GM12878 (cell line): ENCODE data around the gene PPP2R5C. TPM values are rescaled to one million over a fixed set of nuclear protein-coding genes. Genes with fewer than 3 reads are reported as not detected.

Experiments
- ATAC-seq: fragments of 200-7000 bp; cut with Tn5 transposase; 3 replicates; pipeline ENCODE4 v1.9.1; 2020; ENCODE audit warnings: mild to moderate bottlenecking, moderate library complexity
- BruUV-seq: library from RNA; stranded (reverse); fragments of 400-500 nt; replicated peaks from 2 replicates; lab custom pipeline; 2021; lab: Mats Ljungman, UMichigan
- CTCF ChIA-PET: fragments of 300-600 bp; sonication (Branson Sonifier 250); formaldehyde crosslinking; extraction: SDS; loops from one replicate; lab custom pipeline; 2021; ENCODE audit warnings: inconsistent platforms; lab: Yijun Ruan, JAX
- POLR2A ChIA-PET: fragments of 350-600 bp; formaldehyde crosslinking; extraction: SDS; loops from one replicate; lab custom pipeline; 2021; ENCODE audit warnings: inconsistent platforms; lab: Charles Lee
- RAD21 ChIA-PET: fragments of 300-600 bp; sonication (Branson Sonifier 250); formaldehyde crosslinking; loops from one replicate; lab custom pipeline; 2023; ENCODE audit warnings: antibody characterized with exemption; ENCODE audit not compliant: unreplicated experiment; lab: Charles Lee
- SMC1A ChIA-PET: fragments of 300-600 bp; sonication (Branson Sonifier 250); formaldehyde crosslinking; loops from one replicate; lab custom pipeline; 2023; ENCODE audit not compliant: unreplicated experiment, uncharacterized antibody; lab: Charles Lee
- DNase-seq: peaks from one replicate; pipeline ENCODE4 v3.0.0-alpha.2; 2011; ENCODE audit warnings: low read depth, low spot score
- FAIRE-seq: peaks from 3 replicates; lab custom pipeline; 2011; peaks lifted over from hg19 to GRCh38; lab: Jason Lieb, UNC
- H2AFZ ChIP-seq: 2 replicates; pipeline ENCODE4 v1.6.0; 2011; ENCODE audit warnings: low read depth, low read length, control low read depth; ENCODE audit not compliant: control insufficient read depth
- H3K27ac ChIP-seq: 2 replicates; pipeline ENCODE4 v1.5.1; 2011; ENCODE audit warnings: control low read depth; ENCODE audit not compliant: control insufficient read depth, insufficient read depth
- H3K27me3 ChIP-seq, 2 experiments: replicated peaks in 1 of 2; 2 replicates each; pipeline versions ENCODE4 v1.6.0 to v1.6.1; 2011; ENCODE audit warnings: low read length in 1 of 2; ENCODE audit not compliant: control insufficient read depth in 2 of 2, insufficient read depth in 2 of 2
- H3K36me3 ChIP-seq, 2 experiments: 2 replicates each; pipeline ENCODE4 v1.5.1; 2011; ENCODE audit warnings: low read length in 1 of 2; ENCODE audit not compliant: control insufficient read depth in 2 of 2, insufficient read depth in 2 of 2
- H3K4me1 ChIP-seq: 2 replicates; pipeline ENCODE4 v1.6.1; 2011; ENCODE audit warnings: mild to moderate bottlenecking, low read length, moderate library complexity, mixed read lengths; ENCODE audit not compliant: control insufficient read depth, insufficient read depth
- H3K4me2 ChIP-seq: 2 replicates; pipeline ENCODE4 v1.6.0; 2011; ENCODE audit warnings: control low read depth; ENCODE audit not compliant: control insufficient read depth, insufficient read depth
- H3K4me3 ChIP-seq: fragments of 200-600 bp; sonication (generic); 2 replicates; pipeline ENCODE4 v1.5.1; 2016
- H3K79me2 ChIP-seq: 2 replicates; pipeline ENCODE4 v1.6.0; 2011; ENCODE audit warnings: low read length; ENCODE audit not compliant: control insufficient read depth, insufficient read depth
- H3K9ac ChIP-seq: 2 replicates; pipeline ENCODE4 v1.8.0; 2011; ENCODE audit warnings: low read length, control low read depth, mixed read lengths; ENCODE audit not compliant: control insufficient read depth, insufficient read depth
- H3K9me3 ChIP-seq: replicated peaks from 3 replicates; pipeline ENCODE4 v1.5.1; 2011; ENCODE audit warnings: mild to moderate bottlenecking, low read length; ENCODE audit not compliant: control insufficient read depth, insufficient read depth
- H4K20me1 ChIP-seq: 2 replicates; pipeline ENCODE4 v1.6.0; 2011; ENCODE audit not compliant: control insufficient read depth, insufficient read depth
- ASH2L ChIP-seq: fragments of 300-600, 200-600 bp; sonication (generic); IDR thresholded peaks from 2 replicates; pipeline ENCODE4 v1.6.1; 2017; ENCODE audit warnings: low read depth, mild to moderate bottlenecking, borderline replicate concordance
- BCL11A ChIP-seq: IDR thresholded peaks from 2 replicates; pipeline ENCODE4 v1.6.1; 2011; ENCODE audit warnings: low read depth, low read length
- BHLHE40 ChIP-seq, 2 experiments: fragments of 450-650 bp in 1 of 2; IDR thresholded peaks; 2 replicates each; pipeline ENCODE4 v1.6.1; 2011 to 2017; ENCODE audit warnings: low read depth in 2 of 2, borderline replicate concordance in 1 of 2, improper control_type of control experiment in 1 of 2, low read length in 1 of 2, mild to moderate bottlenecking in 1 of 2
- CBX3 ChIP-seq: fragments of 200-600 bp; sonication (generic); IDR thresholded peaks from 2 replicates; pipeline ENCODE4 v1.6.1; 2016; ENCODE audit warnings: low read depth, borderline replicate concordance
- CEBPB ChIP-seq, 2 experiments: fragments of 150-350 bp in 1 of 2; IDR thresholded peaks; 2 replicates each; pipeline ENCODE4 v1.6.1; 2012 to 2014; ENCODE audit warnings: low read depth in 2 of 2, low read length in 2 of 2, borderline replicate concordance in 1 of 2, inconsistent platforms in 1 of 2
- DPF2 ChIP-seq: fragments of 450-650 bp; IDR thresholded peaks from 2 replicates; pipeline ENCODE4 v1.6.1; 2017; ENCODE audit warnings: mild to moderate bottlenecking
- E4F1 ChIP-seq: fragments of 450-650 bp; IDR thresholded peaks from 2 replicates; pipeline ENCODE4 v1.6.1; 2018; ENCODE audit warnings: borderline replicate concordance, mild to moderate bottlenecking; ENCODE audit not compliant: partially characterized antibody
- EED ChIP-seq: sonication (generic); IDR thresholded peaks from 2 replicates; pipeline ENCODE4 v1.6.1; 2016; ENCODE audit warnings: antibody characterized with exemption, low read depth
- GABPA ChIP-seq: IDR thresholded peaks from 2 replicates; pipeline ENCODE4 v1.6.1; 2014; ENCODE audit warnings: antibody characterized with exemption, low read depth, mild to moderate bottlenecking, inconsistent platforms
- HDGF ChIP-seq: fragments of 450-650 bp; IDR thresholded peaks from 2 replicates; pipeline ENCODE4 v1.6.1; 2016; ENCODE audit warnings: antibody characterized with exemption
- NFXL1 ChIP-seq: fragments of 450-650 bp; IDR thresholded peaks from 2 replicates; pipeline ENCODE4 v1.6.1; 2017; ENCODE audit warnings: antibody characterized with exemption, mild to moderate bottlenecking, borderline replicate concordance
- PAX8 ChIP-seq: fragments of 450-650 bp; IDR thresholded peaks from 2 replicates; pipeline ENCODE4 v1.6.1; 2017; ENCODE audit warnings: mild to moderate bottlenecking, moderate library complexity
- PML ChIP-seq: IDR thresholded peaks from 2 replicates; pipeline ENCODE4 v1.6.1; 2012; ENCODE audit warnings: low read length, inconsistent platforms
- RAD21 ChIP-seq: IDR thresholded peaks from 2 replicates; pipeline ENCODE4 v1.6.1; 2011; ENCODE audit warnings: mild to moderate bottlenecking, low read depth, low read length, moderate library complexity; ENCODE audit not compliant: insufficient read depth
- RAD51 ChIP-seq: fragments of 450-650 bp; IDR thresholded peaks from 2 replicates; pipeline ENCODE4 v1.6.1; 2016; ENCODE audit warnings: moderate library complexity, mild to moderate bottlenecking, inconsistent platforms
- SREBF2 ChIP-seq: IDR thresholded peaks from 2 replicates; pipeline ENCODE4 v1.6.1; 2012; ENCODE audit warnings: mild to moderate bottlenecking, low read length
- ZBTB4 ChIP-seq: fragments of 450-650 bp; formaldehyde crosslinking; IDR thresholded peaks from 2 replicates; pipeline ENCODE4 v1.4.0; 2022; ENCODE audit warnings: mild to moderate bottlenecking, moderate library complexity
- ZNF622 ChIP-seq: fragments of 450-650 bp; IDR thresholded peaks from 2 replicates; pipeline ENCODE4 v1.6.1; 2017; ENCODE audit warnings: mild to moderate bottlenecking, inconsistent platforms
- WGBS: methylation state at CpG from one replicate; pipeline ENCODE4 v1.1.6; 2016; ENCODE audit warnings: low lambda C conversion rate; ENCODE audit not compliant: insufficient replicate concordance, insufficient coverage; ENCODE audit errors: missing lambda C conversion rate; 5-methylcytosine and 5-hydroxymethylcytosine counted together
- in situ Hi-C: fragments of 300-500 bp; cut with MboI; formaldehyde crosslinking; loops from 9 replicates; pipeline ENCODE4 v1.14.3; 2018; ENCODE audit warnings: mixed read lengths
- intact Hi-C: fragments of 100-400 bp; cut with micrococcal nuclease; formaldehyde crosslinking; loops from one replicate; pipeline ENCODE4 v1.14.2; 2022; ENCODE audit not compliant: unreplicated experiment
- polyA plus RNA-seq, 11 experiments: library from polyadenylated mRNA; depleted of rRNA in 4 of 11; unstranded in 6 of 11; stranded (reverse) in 5 of 11; fragments of >200 nt; fragmentation: Nextera tagmentation in 4 of 11; fragmentation: Illumina TruSeq in 1 of 11; extraction: Ambion mirVana in 4 of 11; extraction: Trizol in 1 of 11; gene quantifications; 1 replicate in 1 of 11; 2 replicates in 10 of 11; pipeline versions ENCODE4 v1.2.1 to v1.2.3, GENCODE V29; 2011 to 2016; ENCODE audit warnings: inconsistent platforms in 2 of 11, missing spikeins in 2 of 11, low read depth in 1 of 11
- total RNA-seq, 4 experiments: library from RNA; depleted of rRNA in 3 of 4; stranded (reverse); fragments of >200 nt in 3 of 4; fragmentation: Illumina TruSeq in 1 of 4; extraction: Trizol in 1 of 4; gene quantifications; 2 replicates each; pipeline versions ENCODE4 v1.2.1 to v1.2.3, GENCODE V29; 2013 to 2021

The PPP2R5C gene
- total and polyA plus RNA-seq, 10 of the 15 experiments (the other 5 are each of a cell fraction or from before 2014, with no cell fraction given), result 106 to 199 (median 144) TPM

- Histone ChIP-seq H3K36me3 (peaks cover 4 to 5% of the 10 kb centered on the region in 2 experiments; a peak in 2 of 4 replicates), H3K4me3 (no peak overlapping the region), H3K27me3 (no peaks in the 10 kb centered on the region), H3K9me3 (no peaks in the 10 kb centered on the region), H2AFZ (no peak overlapping the region), H3K4me1 (peaks cover 10% of the 10 kb centered on the region), H3K27ac (no peak overlapping the region), H4K20me1 (no peaks in the 10 kb centered on the region), H3K4me2 (no peak overlapping the region), H3K9ac (no peak overlapping the region), H3K79me2 (peaks cover 14% of the 10 kb centered on the region)
- ChIA-PET POLR2A (no interaction called here), RAD21 (no interaction called here), CTCF (interaction anchor here (1.0 to 1.2 kb wide), 2 partner anchors 13 to 19 kb away, joined by 3 read pairs; no protein-coding TSS in a partner anchor), SMC1A (interaction anchor here (2.0 kb wide), 1 partner anchor 18 kb away, joined by 11 read pairs; no protein-coding TSS in a partner anchor)
- 100% methylated on average over 3 of the region's 4 CpGs for WGBS
- intact Hi-C loops, result no loop called here
- ATAC-seq, result no peak
- no peak for FAIRE-seq
- no peak for TF ChIP-seq HDGF
- no peak for TF ChIP-seq PML
- no peak for TF ChIP-seq BCL11A
- no peak for TF ChIP-seq CEBPB (IDR thresholded peaks at IDR 0.05; ENCODE audit: borderline replicate concordance in 1 of 2, low read depth in 2 of 2, low read length in 2 of 2)
- TF ChIP-seq BHLHE40 (IDR thresholded peaks at IDR 0.05; ENCODE audit: borderline replicate concordance in 1 of 2, low read depth in 2 of 2, low read length in 1 of 2), result no peak
- no peak for TF ChIP-seq DPF2
- no peak for TF ChIP-seq GABPA
- no peak for TF ChIP-seq ZBTB4 (CRISPR knock-in tag)
- no peak for TF ChIP-seq PAX8
- no peak for TF ChIP-seq E4F1
- no peak for TF ChIP-seq SREBF2
- no peak for TF ChIP-seq CBX3
- TF ChIP-seq ASH2L, result no peak
- no peak for TF ChIP-seq RAD51
- no peak for TF ChIP-seq NFXL1
- no peak for TF ChIP-seq ZNF622
- TF ChIP-seq RAD21, result no peak
- TF ChIP-seq EED, result no peak
- no TSS peak for BruUV-seq
- in situ Hi-C loops, result no loop called here
- no peak for DNase-seq
These were observed 101.2 kb downstream of the PPP2R5C start for GRCh38 chr14:101862711-101863110.
